Subcutaneous adipose tissue (tissue), 4 donors: Measurements from ENCODE around the gene BST1. TPM values are rescaled to one million over a fixed set of nuclear protein-coding genes. Genes with fewer than 3 reads are reported as not detected.

Experiments
- total RNA-seq, 4 donors: library from RNA; depleted of rRNA; stranded (reverse); fragments of >200 nt; gene quantifications; one replicate each; pipeline ENCODE4 v1.1.0, GENCODE V29; 2016
- TF ChIP-seq, protein P1 (sequence below): fragments of 450-650 bp; IDR thresholded peaks from one replicate; pipeline ENCODE4 v1.5.1; 2016; ENCODE audit warnings: low read depth, mild to moderate bottlenecking, control low read depth, antibody characterized with exemption, moderate library complexity

Gene BST1
- total RNA-seq, 4 donors from 2014 or later = 7.7 to 34.0 (median 14.7) TPM

DNA sequence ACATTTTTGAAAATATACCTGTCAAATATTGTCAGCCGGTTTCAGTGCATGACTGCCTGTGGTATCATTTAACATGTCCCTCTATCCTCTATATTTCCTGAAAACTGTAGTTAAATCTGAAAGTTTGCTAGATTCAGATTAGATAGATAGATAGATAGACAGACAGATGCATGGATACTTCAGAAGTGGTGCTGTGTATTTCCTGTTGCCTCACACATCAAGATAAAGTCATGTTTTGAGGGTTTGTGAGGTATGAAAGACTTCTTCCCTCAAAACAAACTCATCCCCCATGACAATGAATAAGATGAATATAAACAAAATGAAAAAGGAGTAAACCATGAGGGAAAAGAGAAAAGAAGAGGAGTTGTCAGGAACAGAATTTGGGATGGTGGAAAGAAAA is 6.0 kb upstream of the BST1 start:
- TF ChIP-seq, protein P1, sequence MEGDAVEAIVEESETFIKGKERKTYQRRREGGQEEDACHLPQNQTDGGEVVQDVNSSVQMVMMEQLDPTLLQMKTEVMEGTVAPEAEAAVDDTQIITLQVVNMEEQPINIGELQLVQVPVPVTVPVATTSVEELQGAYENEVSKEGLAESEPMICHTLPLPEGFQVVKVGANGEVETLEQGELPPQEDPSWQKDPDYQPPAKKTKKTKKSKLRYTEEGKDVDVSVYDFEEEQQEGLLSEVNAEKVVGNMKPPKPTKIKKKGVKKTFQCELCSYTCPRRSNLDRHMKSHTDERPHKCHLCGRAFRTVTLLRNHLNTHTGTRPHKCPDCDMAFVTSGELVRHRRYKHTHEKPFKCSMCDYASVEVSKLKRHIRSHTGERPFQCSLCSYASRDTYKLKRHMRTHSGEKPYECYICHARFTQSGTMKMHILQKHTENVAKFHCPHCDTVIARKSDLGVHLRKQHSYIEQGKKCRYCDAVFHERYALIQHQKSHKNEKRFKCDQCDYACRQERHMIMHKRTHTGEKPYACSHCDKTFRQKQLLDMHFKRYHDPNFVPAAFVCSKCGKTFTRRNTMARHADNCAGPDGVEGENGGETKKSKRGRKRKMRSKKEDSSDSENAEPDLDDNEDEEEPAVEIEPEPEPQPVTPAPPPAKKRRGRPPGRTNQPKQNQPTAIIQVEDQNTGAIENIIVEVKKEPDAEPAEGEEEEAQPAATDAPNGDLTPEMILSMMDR = no peak

DNA sequence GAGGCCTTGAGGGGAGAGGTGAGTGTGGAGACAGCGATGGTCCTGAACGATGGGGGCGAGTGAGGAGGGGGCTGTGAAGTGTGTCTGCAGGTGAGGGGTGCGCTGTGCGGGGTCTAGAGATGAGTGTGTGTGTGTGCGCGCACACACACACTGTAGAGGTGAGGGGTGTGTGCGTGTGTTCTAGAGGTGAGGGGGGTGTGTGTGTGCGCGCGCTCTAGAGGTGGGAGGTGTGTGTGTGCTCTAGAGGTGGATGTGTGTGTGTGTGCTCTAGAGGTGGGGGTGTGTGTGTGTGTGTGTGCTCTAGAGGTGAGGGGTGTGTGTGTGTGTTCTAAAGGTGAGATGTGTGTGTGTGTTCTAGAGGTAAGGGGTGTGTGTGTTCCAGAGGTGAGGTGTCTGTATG is 574 bp downstream of the BST1 start:
- TF ChIP-seq, protein P1 = no peak

DNA sequence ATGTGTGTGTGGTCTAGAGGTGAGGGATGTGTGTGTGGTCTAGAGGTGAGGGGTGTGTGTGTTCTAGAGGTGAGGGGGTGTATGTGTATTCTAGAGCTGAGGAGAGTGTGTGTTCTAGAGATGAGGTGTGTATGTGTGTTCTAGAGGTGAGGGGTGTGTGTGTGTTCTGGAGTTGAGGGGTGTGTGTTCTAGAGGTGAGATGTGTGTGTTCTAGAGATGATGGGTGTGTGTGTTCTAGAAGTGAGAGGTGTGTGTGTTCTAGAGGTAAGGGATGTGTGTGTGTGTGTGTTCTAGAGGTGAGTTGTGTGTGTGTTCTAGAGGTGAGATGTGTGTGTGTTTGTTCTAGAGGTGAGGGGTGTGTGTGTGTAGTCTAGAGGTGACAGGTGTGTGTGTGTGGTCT is 1.3 kb downstream of the BST1 start:
- TF ChIP-seq, protein P1 = no peak

DNA sequence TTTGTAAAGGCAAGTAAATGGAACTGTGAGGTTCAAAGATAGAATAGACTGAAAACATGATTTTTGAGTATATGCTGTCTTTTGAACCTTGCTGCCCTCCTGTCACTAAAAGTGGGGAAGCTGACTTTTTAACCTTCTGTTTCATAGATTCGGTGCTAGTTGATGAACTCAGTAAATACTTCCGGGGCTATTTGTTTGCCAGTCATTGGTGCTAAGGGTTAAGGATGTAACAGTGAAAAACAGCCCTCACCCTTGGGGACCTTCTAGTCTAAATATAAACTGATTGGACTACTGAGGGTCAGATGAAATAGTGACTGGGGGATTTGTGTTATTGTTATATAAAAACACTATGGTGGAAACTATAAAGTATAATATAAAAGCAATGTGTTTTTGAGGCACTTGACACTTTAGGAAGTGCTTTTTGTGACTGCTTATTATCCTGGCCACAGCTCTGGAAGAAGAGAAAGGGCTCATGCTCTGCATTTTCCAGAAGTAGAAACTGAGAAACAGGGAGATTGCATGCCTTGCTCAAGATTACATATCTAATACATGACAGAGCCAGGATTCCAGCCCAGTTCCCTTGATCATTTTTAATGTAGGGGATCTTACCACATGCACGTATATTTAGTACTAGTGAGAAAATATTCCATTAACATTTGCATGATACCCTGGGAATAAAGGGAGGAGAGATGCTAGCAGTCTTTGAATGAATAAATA is 3.9 kb downstream of the BST1 start:
- TF ChIP-seq, protein P1 = no peak

DNA sequence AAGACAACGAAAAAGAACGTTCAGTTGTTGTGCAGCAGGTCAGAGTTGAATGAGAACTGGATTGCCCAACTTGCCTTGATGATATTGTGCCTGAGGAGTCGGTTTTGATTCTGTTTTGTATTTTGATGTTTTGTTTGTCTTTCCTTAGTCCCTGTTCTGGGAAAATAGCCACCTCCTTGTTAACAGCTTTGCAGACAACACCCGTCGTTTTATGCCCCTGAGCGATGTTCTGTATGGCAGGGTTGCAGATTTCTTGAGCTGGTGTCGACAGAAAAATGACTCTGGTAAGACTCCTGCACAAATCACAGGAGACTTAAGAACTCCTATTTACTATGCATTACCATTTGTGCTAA is 4.5 kb downstream of the BST1 start:
- TF ChIP-seq, protein P1 = no peak

DNA sequence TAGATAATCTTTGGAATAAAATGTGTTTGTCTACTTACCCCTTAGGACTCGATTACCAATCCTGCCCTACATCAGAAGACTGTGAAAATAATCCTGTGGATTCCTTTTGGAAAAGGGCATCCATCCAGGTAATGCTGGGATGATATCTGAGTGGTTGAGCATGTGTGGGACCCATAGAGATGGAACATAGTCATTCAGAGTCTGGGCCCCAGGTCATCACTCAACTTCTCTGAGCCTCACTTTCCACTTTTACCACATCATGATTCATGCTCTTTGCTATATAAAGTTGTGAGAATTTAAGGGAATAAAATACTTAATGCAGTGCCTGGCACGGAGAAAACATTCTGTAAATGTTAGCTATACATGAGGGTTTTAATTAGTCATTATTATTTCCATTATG is 8.9 kb downstream of the BST1 start:
- TF ChIP-seq, protein P1 = no peak

DNA sequence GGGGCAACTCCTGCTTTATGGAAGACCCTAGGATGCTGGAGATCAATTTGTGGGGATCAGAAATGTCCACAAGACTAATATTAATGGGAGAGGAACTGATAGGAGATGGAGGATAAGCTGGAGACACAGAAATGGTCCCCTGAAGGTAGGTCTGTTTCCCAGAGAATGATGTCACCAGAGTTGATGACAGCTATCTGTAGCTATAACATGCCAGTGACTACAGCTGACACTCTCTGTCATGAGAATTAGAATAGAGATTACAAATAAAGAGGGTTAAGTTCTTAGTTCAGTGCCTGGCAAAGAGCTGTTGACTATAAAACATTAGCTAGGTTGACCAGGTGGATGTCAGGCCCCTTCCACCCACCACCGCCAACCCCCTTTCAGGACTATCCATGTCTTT is 9.3 kb downstream of the BST1 start:
- TF ChIP-seq, protein P1 = no peak
